WI38 (cell line): Measurements from ENCODE around the gene SETD2.
"Not testable (repeated sequence)": the region's sequence is repeated elsewhere in the genome, so short reads cannot be mapped to it uniquely, and the experiment has no call there.

Source experiments
- H3K4me3 ChIP-seq: 2 replicates; pipeline ENCODE4 v1.5.1; 2011; ENCODE audit warnings: low read depth, mild to moderate bottlenecking, control low read depth, low read length
- TF ChIP-seq, protein P1 (sequence below): IDR thresholded peaks from 2 replicates; pipeline ENCODE4 v1.5.1; 2012; ENCODE audit warnings: low read depth, mild to moderate bottlenecking, control low read depth, low read length

The SETD2 gene

DNA sequence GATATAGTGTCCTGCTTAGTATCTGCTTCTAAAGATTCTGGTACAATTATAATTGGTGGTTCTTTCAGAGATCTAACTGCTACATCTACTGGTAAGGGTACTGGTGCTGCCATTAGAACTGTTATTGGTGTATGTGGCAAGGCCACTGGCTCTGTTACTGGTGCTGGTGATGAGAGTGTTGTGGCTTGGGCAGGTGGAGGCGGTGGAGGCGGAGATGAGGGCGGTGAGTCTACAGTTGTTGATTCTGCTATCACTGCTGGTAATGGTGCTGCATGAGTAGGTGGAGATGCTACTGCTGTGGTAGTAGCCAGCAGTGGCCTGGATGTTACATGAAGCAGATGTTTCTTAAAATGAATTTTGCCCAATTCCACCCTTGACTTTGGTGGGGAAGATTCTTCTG lies 40.1 kb downstream of the SETD2 start:
- no peak overlapping the region for H3K4me3 ChIP-seq
- TF ChIP-seq, protein P1, sequence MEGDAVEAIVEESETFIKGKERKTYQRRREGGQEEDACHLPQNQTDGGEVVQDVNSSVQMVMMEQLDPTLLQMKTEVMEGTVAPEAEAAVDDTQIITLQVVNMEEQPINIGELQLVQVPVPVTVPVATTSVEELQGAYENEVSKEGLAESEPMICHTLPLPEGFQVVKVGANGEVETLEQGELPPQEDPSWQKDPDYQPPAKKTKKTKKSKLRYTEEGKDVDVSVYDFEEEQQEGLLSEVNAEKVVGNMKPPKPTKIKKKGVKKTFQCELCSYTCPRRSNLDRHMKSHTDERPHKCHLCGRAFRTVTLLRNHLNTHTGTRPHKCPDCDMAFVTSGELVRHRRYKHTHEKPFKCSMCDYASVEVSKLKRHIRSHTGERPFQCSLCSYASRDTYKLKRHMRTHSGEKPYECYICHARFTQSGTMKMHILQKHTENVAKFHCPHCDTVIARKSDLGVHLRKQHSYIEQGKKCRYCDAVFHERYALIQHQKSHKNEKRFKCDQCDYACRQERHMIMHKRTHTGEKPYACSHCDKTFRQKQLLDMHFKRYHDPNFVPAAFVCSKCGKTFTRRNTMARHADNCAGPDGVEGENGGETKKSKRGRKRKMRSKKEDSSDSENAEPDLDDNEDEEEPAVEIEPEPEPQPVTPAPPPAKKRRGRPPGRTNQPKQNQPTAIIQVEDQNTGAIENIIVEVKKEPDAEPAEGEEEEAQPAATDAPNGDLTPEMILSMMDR, result no peak

DNA sequence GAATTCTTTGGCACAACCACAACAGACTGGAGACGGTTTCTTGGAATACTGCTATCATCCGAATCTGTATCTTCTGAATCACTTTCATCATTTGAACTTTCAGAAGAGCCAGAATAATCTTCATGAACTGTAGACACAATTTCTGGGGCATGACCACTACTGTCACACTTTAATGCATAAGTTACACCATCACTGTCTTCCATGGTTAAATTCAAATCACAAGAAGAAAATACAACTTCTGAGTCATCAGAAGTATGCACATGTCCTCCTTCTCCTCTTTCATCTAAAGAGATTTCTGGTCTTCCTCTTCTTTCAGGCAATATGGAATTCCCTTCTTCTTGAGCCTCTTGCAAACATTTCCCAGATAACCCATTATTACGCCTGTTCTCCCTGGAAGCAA lies 42.5 kb downstream of the SETD2 start:
- H3K4me3 ChIP-seq, result no peak overlapping the region
- TF ChIP-seq, protein P1, result no peak

DNA sequence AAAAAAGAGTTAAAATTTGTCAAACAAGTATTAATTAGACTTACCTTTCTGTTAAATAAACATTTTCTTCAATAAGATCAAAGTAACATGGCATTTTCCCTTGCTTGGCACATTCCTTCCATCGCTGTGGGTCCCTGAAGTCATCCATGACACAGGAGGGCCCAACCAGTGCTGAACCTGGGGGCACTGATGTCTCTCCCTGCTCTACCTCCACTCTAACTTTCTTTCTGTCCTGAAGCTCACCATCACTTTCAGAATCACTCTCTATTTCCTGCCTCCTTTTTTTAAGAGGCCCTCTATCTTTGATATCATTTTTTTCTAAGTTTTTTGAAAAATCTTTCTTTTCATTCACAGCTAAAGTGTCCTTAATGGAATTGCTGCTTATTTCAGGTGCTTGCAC lies 43.8 kb downstream of the SETD2 start:
- TF ChIP-seq, protein P1, result no peak
- no peak overlapping the region for H3K4me3 ChIP-seq

DNA sequence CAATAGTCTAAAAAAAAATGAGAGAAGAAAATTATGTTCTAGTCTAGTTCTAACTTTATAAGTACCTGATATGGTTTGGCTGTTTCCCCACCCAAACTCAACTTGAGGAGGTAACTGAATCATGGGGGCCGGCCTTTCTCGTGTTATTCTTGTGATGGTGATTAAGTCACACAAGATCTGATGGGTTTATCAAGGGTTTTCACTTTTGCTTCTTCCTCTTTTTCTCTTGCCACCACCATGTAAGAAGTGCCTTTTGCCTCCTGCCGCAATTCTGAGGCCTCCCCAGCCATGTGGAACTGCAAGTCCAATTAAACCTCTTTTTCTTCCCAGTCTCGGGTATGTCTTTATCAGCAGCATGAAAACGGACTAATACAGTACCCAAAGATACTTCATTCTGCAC lies 44.5 kb downstream of the SETD2 start:
- not testable (repeated sequence) for H3K4me3 ChIP-seq

DNA sequence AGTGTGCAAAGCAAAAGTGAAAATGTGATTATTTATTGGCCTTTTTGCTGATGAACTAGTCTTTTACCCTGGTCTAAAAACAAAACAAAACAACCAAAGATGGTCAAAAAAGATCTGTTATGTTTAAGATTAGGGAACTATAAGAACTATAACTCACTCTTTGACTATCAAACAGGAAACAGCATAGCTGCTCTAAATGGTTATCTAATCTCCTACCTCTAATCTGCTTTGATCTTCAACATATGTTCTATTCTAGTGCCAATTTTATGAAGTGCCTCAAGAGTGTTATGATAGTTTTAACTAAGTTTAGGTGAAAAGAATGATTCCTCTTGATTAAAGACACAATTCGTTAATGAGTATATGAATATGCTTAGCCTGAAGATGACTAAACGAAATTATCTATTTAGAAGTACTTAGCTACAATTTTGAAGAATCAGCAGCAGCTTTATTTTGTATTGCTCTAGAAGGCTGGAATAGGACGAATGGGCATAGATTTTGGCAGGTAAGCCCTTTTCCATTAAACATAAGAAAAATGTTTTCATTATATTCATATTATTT lies 46.0 kb downstream of the SETD2 start:
- no peak overlapping the region for H3K4me3 ChIP-seq

DNA sequence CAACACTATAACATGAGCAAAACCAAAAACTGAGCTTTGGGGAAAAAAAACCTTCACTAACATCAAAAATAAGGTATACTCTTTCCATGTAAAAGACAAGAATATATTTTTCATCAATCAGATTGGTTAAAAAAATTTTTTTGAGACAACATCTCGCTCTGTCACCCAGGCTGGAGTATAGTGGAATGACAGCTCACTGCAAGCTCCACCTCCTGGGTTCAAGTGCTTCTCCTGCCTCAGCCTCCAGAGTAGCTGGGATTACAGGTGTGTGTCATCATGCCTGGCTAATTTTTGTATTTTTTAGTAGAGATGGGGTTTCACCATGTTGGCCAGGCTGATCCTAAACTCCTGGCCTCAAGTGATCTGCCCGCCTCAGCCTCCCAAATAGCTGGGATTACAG lies 48.4 kb downstream of the SETD2 start:
- H3K4me3 ChIP-seq, result not testable (repeated sequence)

More for the DNA sequence above, 46.0 kb downstream of the SETD2 start:
- TF ChIP-seq, protein P1, result no peak

DNA sequence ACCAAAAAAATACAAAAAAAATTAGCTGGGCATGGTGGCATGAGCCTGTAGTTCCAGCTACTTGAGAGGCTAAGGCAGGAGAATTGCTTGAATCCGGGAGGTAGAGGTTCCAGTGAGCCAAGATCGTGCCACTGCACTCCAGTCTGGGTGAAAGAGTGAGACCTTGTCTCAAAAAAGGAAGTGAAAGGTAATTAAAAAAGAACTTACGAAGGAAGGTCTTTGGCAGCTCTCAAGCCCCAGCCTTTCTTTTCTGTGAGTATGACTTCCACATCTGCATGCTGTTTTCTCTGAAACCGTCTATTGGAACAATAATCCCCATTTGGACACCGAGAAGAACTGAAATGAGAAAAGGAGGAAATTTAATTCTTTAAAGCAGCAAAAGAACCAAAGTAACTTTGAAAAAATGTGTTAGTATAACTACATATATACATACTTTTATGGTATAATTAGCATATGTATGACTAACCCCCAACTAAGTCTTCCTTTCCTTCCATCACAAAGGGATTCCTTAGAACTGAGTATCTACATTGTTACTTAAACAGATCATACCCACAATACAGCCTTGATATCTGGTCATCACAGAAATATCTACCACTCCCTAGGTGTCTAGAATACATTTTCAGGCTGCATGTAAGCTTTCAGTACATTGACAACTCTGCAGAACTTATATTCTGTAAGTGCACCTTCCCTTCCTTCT lies 50.1 kb downstream of the SETD2 start:
- peak overlapping the region; percentile 11 for H3K4me3 ChIP-seq
- TF ChIP-seq, protein P1, result no peak

DNA sequence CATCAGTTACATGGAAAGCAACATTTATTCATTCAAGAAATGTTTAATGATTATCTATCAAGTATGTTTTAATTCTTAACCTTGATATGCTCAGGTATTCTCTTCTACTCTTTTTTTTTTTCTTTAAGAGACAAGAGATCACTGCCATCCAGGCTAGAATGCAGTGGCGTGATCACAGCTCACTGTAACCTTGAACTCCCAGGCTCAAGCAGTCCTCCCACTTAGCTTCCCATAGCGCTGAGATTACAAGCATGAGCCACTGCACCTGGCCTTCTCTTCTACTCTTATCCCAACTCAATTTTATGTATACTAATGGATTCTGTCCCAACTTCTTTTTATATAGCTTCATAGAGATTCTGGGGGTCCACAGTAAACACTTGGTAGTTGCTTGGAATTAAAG lies 50.9 kb downstream of the SETD2 start:
- TF ChIP-seq, protein P1, result no peak

More for the DNA sequence above, 50.9 kb downstream of the SETD2 start:
- H3K4me3 ChIP-seq, result no peak overlapping the region
